Posterior cingulate gyrus (tissue), 11 donors: ENCODE data around the gene KCTD2.
"Not testable (repeated sequence)": the region's sequence is repeated elsewhere in the genome, so short reads cannot be mapped to it uniquely, and the experiment has no call there.

Source experiments
- DNase-seq, 10 donors: peaks; one replicate each; pipeline versions ENCODE4 v3.0.0 to v3.0.0-alpha.2; 2020 to 2021; ENCODE audit warnings: mixed read lengths in 3 of 10
- intact Hi-C: fragments of 100-400 bp; cut with DNase I; formaldehyde crosslinking; loops from one replicate; pipeline ENCODE4 v1.15.1; 2023

The KCTD2 gene

GRCh38 chr17:75069783-75070182, 22.8 kb downstream of the KCTD2 start:
- intact Hi-C loops, result no loop called here
- peak in 3 of 10 donors; percentile 36 to 50 (median 49) for DNase-seq

GRCh38 chr17:75071478-75072271, 24.6 kb downstream of the KCTD2 start:
- intact Hi-C loops, result not testable (repeated sequence)
- DNase-seq, result peak in 2 of 10 donors; percentile 7 to 14

- DNase-seq, intact Hi-C loops: not testable (repeated sequence)
Measured at GRCh38 chr17:75072909-75073308, 25.9 kb downstream of the KCTD2 start.

- peak in 1 of 10 donors; percentile 10 for DNase-seq
- intact Hi-C loops, result no loop called here
Measured at GRCh38 chr17:75073618-75074047, 26.6 kb downstream of the KCTD2 start.

- DNase-seq, result peak in 1 of 10 donors; percentile 68
Measured at GRCh38 chr17:75074532-75074931, 27.5 kb downstream of the KCTD2 start.

GRCh38 chr17:75075597-75076336, 28.7 kb downstream of the KCTD2 start:
- intact Hi-C loops, result no loop called here
- DNase-seq, result no peak

More at GRCh38 chr17:75074532-75074931, 27.5 kb downstream of the KCTD2 start:
- intact Hi-C loops, result no loop called here

- intact Hi-C loops, result no loop called here
- DNase-seq, result no peak
Measured at GRCh38 chr17:75077072-75077495, 30.1 kb downstream of the KCTD2 start.

GRCh38 chr17:75077496-75078283, 30.7 kb downstream of the KCTD2 start:
- intact Hi-C loops, result no loop called here
- peak; percentile 31 to 95 (median 64) for DNase-seq

- no peak for DNase-seq
- intact Hi-C loops, result no loop called here
Measured at GRCh38 chr17:75078284-75079022, 31.4 kb downstream of the KCTD2 start.

- intact Hi-C loops, result no loop called here
Measured at GRCh38 chr17:75079023-75079373, 32.0 kb downstream of the KCTD2 start.

GRCh38 chr17:75081611-75082540, 34.9 kb downstream of the KCTD2 start:
- intact Hi-C loops, result no loop called here
- no peak for DNase-seq

More at GRCh38 chr17:75079023-75079373, 32.0 kb downstream of the KCTD2 start:
- DNase-seq, result no peak

- intact Hi-C loops, result no loop called here
Measured at GRCh38 chr17:75082683-75083082, 35.7 kb downstream of the KCTD2 start.

GRCh38 chr17:75084039-75084660, 37.1 kb downstream of the KCTD2 start:
- intact Hi-C loops, result no loop called here
- no peak for DNase-seq

More at GRCh38 chr17:75082683-75083082, 35.7 kb downstream of the KCTD2 start:
- no peak for DNase-seq

GRCh38 chr17:75086496-75087181, 39.6 kb downstream of the KCTD2 start:
- intact Hi-C loops, result no loop called here
- DNase-seq, result no peak

- no peak for DNase-seq
- intact Hi-C loops, result no loop called here
Measured at GRCh38 chr17:75087182-75087557, 40.1 kb downstream of the KCTD2 start.

GRCh38 chr17:75087558-75088453, 40.8 kb downstream of the KCTD2 start, which contains the start of gene SLC16A5:
SLC16A5 (plus strand) TSS chr17:75087954; CDS start chr17:75093637, 5,683 bp downstream.
- DNase-seq, result peak in 5 of 10 donors; percentile 23 to 86 (median 29)
- intact Hi-C loops, result no loop called here
